GM23338 (cell line): ENCODE measurements around the gene MRPL30. TPM values are rescaled to one million over a fixed set of nuclear protein-coding genes. Genes with fewer than 3 reads are reported as not detected.

ENCODE experiments used
- ATAC-seq: fragments of 200-7000 bp; cut with Tn5 transposase; 3 replicates; pipeline ENCODE4 v1.9.1; 2020
- DNase-seq: peaks from one replicate; pipeline ENCODE4 v3.0.0-alpha.2; 2015; ENCODE audit warnings: low spot score
- H2AFZ ChIP-seq: fragments of 200-600 bp; sonication (generic); 2 replicates; pipeline ENCODE4 v1.8.0; 2016; ENCODE audit warnings: antibody characterized with exemption, mild to moderate bottlenecking, moderate library complexity
- H3F3A ChIP-seq: fragments of 200-600 bp; sonication (generic); replicated peaks from 2 replicates; pipeline ENCODE4 v1.8.0; 2017; ENCODE audit warnings: antibody characterized with exemption, mixed run types, low read depth
- H3K27ac ChIP-seq: fragments of 200-600 bp; sonication (generic); 2 replicates; pipeline ENCODE4 v1.6.1; 2016; ENCODE audit warnings: low read depth
- H3K27me3 ChIP-seq: fragments of 200-600 bp; sonication (generic); 2 replicates; pipeline ENCODE4 v1.8.0; 2016; ENCODE audit warnings: mild to moderate bottlenecking, mixed run types, moderate library complexity; ENCODE audit not compliant: insufficient read depth
- H3K36me3 ChIP-seq: fragments of 200-600 bp; sonication (generic); 2 replicates; pipeline ENCODE4 v1.8.0; 2016; ENCODE audit warnings: mild to moderate bottlenecking; ENCODE audit not compliant: insufficient read depth
- H3K4me1 ChIP-seq: fragments of 200-600 bp; sonication (generic); 2 replicates; pipeline ENCODE4 v1.8.0; 2016; ENCODE audit warnings: mild to moderate bottlenecking, moderate library complexity; ENCODE audit not compliant: insufficient read depth
- H3K4me2 ChIP-seq: fragments of 200-600 bp; sonication (generic); 2 replicates; pipeline ENCODE4 v1.7.1; 2017; ENCODE audit warnings: mixed run types
- H3K4me3 ChIP-seq: fragments of 200-600 bp; sonication (generic); 2 replicates; pipeline ENCODE4 v1.6.1; 2016; ENCODE audit warnings: mixed run types
- H3K79me2 ChIP-seq: fragments of 200-600 bp; sonication (generic); replicated peaks from 2 replicates; pipeline ENCODE4 v1.8.0; 2017; ENCODE audit warnings: mild to moderate bottlenecking; ENCODE audit not compliant: insufficient read depth
- H3K9me2 ChIP-seq: fragments of 200-600 bp; sonication (generic); 2 replicates; pipeline ENCODE4 v1.8.0; 2017; ENCODE audit not compliant: insufficient read depth
- H4K20me1 ChIP-seq: fragments of 200-600 bp; sonication (generic); replicated peaks from 2 replicates; pipeline ENCODE4 v1.8.0; 2017; ENCODE audit warnings: mild to moderate bottlenecking; ENCODE audit not compliant: insufficient read depth
- H3K27ac Mint-ChIP-seq: 2 replicates; pipeline ENCODE4 v1.8.0; 2020; ENCODE audit warnings: inconsistent platforms, mild to moderate bottlenecking, moderate library complexity, mixed read lengths
- H3K27me3 Mint-ChIP-seq: 3 replicates; pipeline ENCODE4 v1.8.0; 2022; ENCODE audit warnings: low read depth, mild to moderate bottlenecking, moderate library complexity, mixed read lengths, inconsistent platforms; ENCODE audit not compliant: insufficient read depth, poor library complexity
- H3K36me3 Mint-ChIP-seq: 3 replicates; pipeline ENCODE4 v1.8.0; 2021; ENCODE audit warnings: low read depth, mild to moderate bottlenecking, inconsistent platforms, moderate library complexity, mixed read lengths
- H3K4me1 Mint-ChIP-seq: 3 replicates; pipeline ENCODE4 v1.8.0; 2020; ENCODE audit warnings: mild to moderate bottlenecking, inconsistent platforms, mixed read lengths
- H3K4me3 Mint-ChIP-seq: 3 replicates; pipeline ENCODE4 v1.8.0; 2021; ENCODE audit warnings: moderate library complexity, mild to moderate bottlenecking, inconsistent platforms, mixed read lengths
- H3K9me3 Mint-ChIP-seq: 3 replicates; pipeline ENCODE4 v1.8.0; 2020; ENCODE audit warnings: moderate library complexity, mild to moderate bottlenecking, inconsistent platforms, mixed read lengths
- CREB1 ChIP-seq: fragments of 250-450 bp; sonication (Bioruptor Pico); IDR thresholded peaks from 2 replicates; pipeline ENCODE4 v1.5.0; 2020; ENCODE audit warnings: low read depth, mild to moderate bottlenecking, moderate library complexity
- EZH2 ChIP-seq: fragments of 200-600 bp; sonication (generic); IDR thresholded peaks from one replicate; pipeline ENCODE4 v1.8.0; 2017; ENCODE audit warnings: antibody characterized with exemption, mild to moderate bottlenecking, low read depth; ENCODE audit not compliant: unreplicated experiment
- EZH2phosphoT487 ChIP-seq: fragments of 200-600 bp; sonication (generic); IDR thresholded peaks from one replicate; pipeline ENCODE4 v1.8.1; 2018; ENCODE audit warnings: antibody characterized with exemption; ENCODE audit not compliant: unreplicated experiment
- JUNB ChIP-seq: IDR thresholded peaks from one replicate; pipeline ENCODE4 v1.6.1; 2016; ENCODE audit warnings: antibody characterized with exemption; ENCODE audit not compliant: unreplicated experiment
- NANOG ChIP-seq: IDR thresholded peaks from 2 replicates; pipeline ENCODE4 v1.6.1; 2016; ENCODE audit warnings: antibody characterized with exemption, borderline replicate concordance
- STAT1 ChIP-seq: IDR thresholded peaks from one replicate; pipeline ENCODE4 v1.6.1; 2016; ENCODE audit warnings: antibody characterized with exemption; ENCODE audit not compliant: unreplicated experiment
- ZNF114 ChIP-seq: fragments of 250-450 bp; sonication (Bioruptor Pico); IDR thresholded peaks from 2 replicates; pipeline ENCODE4 v1.5.0; 2020; ENCODE audit warnings: mild to moderate bottlenecking, moderate library complexity
- ZNF331 ChIP-seq: fragments of 250-450 bp; sonication (Bioruptor Pico); IDR thresholded peaks from 2 replicates; pipeline ENCODE4 v1.5.0; 2020; ENCODE audit warnings: low read depth, mild to moderate bottlenecking, moderate library complexity
- polyA plus RNA-seq: library from polyadenylated mRNA; unstranded; fragments of >200 nt; fragmentation: Nextera tagmentation; extraction: Ambion mirVana; gene quantifications from 2 replicates; pipeline ENCODE4 v1.2.1, GENCODE V29; 2016
- total RNA-seq: library from RNA; depleted of rRNA; stranded (reverse); fragments of >200 nt; shearing (Covaris generic); gene quantifications from 2 replicates; pipeline ENCODE4 v1.2.3, GENCODE V29; 2014
- TF ChIP-seq, protein P1 (sequence below), 2 experiments: fragments of 200-600 bp in 1 of 2; sonication (generic) in 1 of 2; conservative IDR thresholded peaks; 2 replicates each; pipeline versions ENCODE4 v1.5.1 to v1.6.1; 2016 to 2017; ENCODE audit warnings: antibody characterized with exemption in 2 of 2, low read depth in 2 of 2, mild to moderate bottlenecking in 2 of 2, moderate library complexity in 1 of 2
- TF ChIP-seq, protein P2 (sequence below): IDR thresholded peaks from one replicate; pipeline ENCODE4 v1.6.1; 2018; ENCODE audit warnings: antibody characterized with exemption; ENCODE audit not compliant: unreplicated experiment

Gene MRPL30
- total and polyA plus RNA-seq, 2 experiments from 2014 or later, result 51.4 to 53.7 TPM

GRCh38 chr2:99216096-99216495 lies 35.1 kb downstream of the MRPL30 start:
- no peaks in the 10 kb centered on the region for H4K20me1 ChIP-seq
- no peaks in the 10 kb centered on the region for H3K27me3 ChIP-seq
- no peaks in the 10 kb centered on the region for H3K4me1 Mint-ChIP-seq
- H3K4me3 ChIP-seq, result no peak overlapping the region
- H2AFZ ChIP-seq, result no peak overlapping the region
- no peak overlapping the region for H3K27ac ChIP-seq
- ATAC-seq (no peak), DNase-seq (no peak)
- no peaks in the 10 kb centered on the region for H3K4me1 ChIP-seq
- no peaks in the 10 kb centered on the region for H3K36me3 ChIP-seq
- no peaks in the 10 kb centered on the region for H3F3A ChIP-seq
- TF ChIP-seq EZH2 (no peak), EZH2phosphoT487 (no peak), ZNF114 (CRISPR knock-in tag) (no peak)
- TF ChIP-seq, protein P1, sequence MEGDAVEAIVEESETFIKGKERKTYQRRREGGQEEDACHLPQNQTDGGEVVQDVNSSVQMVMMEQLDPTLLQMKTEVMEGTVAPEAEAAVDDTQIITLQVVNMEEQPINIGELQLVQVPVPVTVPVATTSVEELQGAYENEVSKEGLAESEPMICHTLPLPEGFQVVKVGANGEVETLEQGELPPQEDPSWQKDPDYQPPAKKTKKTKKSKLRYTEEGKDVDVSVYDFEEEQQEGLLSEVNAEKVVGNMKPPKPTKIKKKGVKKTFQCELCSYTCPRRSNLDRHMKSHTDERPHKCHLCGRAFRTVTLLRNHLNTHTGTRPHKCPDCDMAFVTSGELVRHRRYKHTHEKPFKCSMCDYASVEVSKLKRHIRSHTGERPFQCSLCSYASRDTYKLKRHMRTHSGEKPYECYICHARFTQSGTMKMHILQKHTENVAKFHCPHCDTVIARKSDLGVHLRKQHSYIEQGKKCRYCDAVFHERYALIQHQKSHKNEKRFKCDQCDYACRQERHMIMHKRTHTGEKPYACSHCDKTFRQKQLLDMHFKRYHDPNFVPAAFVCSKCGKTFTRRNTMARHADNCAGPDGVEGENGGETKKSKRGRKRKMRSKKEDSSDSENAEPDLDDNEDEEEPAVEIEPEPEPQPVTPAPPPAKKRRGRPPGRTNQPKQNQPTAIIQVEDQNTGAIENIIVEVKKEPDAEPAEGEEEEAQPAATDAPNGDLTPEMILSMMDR (conservative IDR thresholded peaks at IDR 0.05; ENCODE audit: low read depth in 2 of 2), result no peak
- no peak overlapping the region for H3K4me3 Mint-ChIP-seq
- peaks cover 2% of the 10 kb centered on the region for H3K27me3 Mint-ChIP-seq
- H3K9me3 Mint-ChIP-seq, result no peaks in the 10 kb centered on the region; the same call in 2 of the 3 replicates
- no peaks in the 10 kb centered on the region for H3K79me2 ChIP-seq
- H3K4me2 ChIP-seq, result no peak overlapping the region
- H3K36me3 Mint-ChIP-seq, result peaks cover 4% of the 10 kb centered on the region; the same call in 2 of the 3 replicates
- H3K27ac Mint-ChIP-seq, result no peak overlapping the region
- 0 out of 2 replicates have a peak, but pooled peaks cover 7% of the 10 kb centered on the region for H3K9me2 ChIP-seq

DNA sequence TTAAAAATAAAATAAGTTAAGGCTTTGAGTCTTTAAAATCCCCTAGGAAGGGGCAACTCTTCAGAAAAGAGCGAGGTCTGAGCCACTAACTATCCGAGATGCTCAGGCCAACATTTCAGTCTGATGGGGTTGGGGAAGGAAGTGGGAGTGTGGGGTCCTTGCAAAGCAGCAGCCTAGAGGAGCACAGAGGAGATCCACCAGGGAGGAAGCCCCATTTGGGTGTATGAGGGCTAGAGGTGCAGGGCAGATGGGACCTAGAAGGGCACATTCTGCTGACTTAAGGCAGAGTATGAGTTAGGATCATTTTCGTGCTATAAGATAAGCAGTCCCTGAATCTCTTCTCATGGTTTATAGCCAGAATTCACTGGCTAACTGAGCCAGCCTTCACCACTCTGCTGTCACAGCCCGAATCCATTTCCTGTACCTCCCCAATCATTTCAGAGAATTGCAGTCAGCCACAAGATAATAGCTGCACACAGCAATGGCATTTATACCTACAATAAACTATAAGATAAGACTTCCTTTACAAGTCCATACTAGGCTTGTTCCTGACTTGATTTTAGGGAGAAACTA lies 37.0 kb downstream of the MRPL30 start:
- no peak overlapping the region for H2AFZ ChIP-seq
- H3K79me2 ChIP-seq, result no peaks in the 10 kb centered on the region
- no peak overlapping the region for H3K4me3 ChIP-seq
- H3K4me3 Mint-ChIP-seq, result no peak overlapping the region
- no peaks in the 10 kb centered on the region for H4K20me1 ChIP-seq
- no peaks in the 10 kb centered on the region; the same call in 2 of the 3 replicates for H3K9me3 Mint-ChIP-seq
- peaks cover 2% of the 10 kb centered on the region for H3K27me3 Mint-ChIP-seq
- no peaks in the 10 kb centered on the region for H3K4me1 ChIP-seq
- DNase-seq (no peak), ATAC-seq (no peak)
- no peaks in the 10 kb centered on the region for H3F3A ChIP-seq
- no peaks in the 10 kb centered on the region for H3K36me3 ChIP-seq
- no peak overlapping the region for H3K27ac ChIP-seq
- H3K36me3 Mint-ChIP-seq, result peaks cover 4% of the 10 kb centered on the region; the same call in 2 of the 3 replicates
- H3K4me2 ChIP-seq, result no peak overlapping the region
- H3K4me1 Mint-ChIP-seq, result no peaks in the 10 kb centered on the region
- 0 out of 2 replicates have a peak, but pooled peaks cover 13% of the 10 kb centered on the region for H3K9me2 ChIP-seq
- no peak overlapping the region for H3K27ac Mint-ChIP-seq
- H3K27me3 ChIP-seq, result no peaks in the 10 kb centered on the region
- TF ChIP-seq JUNB, result no peak
- no peak for TF ChIP-seq CREB1 (CRISPR knock-in tag)
- TF ChIP-seq ZNF331, result no peak
- TF ChIP-seq, protein P1 (conservative IDR thresholded peaks at IDR 0.05; ENCODE audit: low read depth in 2 of 2), result no peak
- no peak for TF ChIP-seq STAT1
- no peak for TF ChIP-seq NANOG
- TF ChIP-seq EZH2, result no peak
- TF ChIP-seq ZNF114 (CRISPR knock-in tag), result no peak
- TF ChIP-seq, protein P2, sequence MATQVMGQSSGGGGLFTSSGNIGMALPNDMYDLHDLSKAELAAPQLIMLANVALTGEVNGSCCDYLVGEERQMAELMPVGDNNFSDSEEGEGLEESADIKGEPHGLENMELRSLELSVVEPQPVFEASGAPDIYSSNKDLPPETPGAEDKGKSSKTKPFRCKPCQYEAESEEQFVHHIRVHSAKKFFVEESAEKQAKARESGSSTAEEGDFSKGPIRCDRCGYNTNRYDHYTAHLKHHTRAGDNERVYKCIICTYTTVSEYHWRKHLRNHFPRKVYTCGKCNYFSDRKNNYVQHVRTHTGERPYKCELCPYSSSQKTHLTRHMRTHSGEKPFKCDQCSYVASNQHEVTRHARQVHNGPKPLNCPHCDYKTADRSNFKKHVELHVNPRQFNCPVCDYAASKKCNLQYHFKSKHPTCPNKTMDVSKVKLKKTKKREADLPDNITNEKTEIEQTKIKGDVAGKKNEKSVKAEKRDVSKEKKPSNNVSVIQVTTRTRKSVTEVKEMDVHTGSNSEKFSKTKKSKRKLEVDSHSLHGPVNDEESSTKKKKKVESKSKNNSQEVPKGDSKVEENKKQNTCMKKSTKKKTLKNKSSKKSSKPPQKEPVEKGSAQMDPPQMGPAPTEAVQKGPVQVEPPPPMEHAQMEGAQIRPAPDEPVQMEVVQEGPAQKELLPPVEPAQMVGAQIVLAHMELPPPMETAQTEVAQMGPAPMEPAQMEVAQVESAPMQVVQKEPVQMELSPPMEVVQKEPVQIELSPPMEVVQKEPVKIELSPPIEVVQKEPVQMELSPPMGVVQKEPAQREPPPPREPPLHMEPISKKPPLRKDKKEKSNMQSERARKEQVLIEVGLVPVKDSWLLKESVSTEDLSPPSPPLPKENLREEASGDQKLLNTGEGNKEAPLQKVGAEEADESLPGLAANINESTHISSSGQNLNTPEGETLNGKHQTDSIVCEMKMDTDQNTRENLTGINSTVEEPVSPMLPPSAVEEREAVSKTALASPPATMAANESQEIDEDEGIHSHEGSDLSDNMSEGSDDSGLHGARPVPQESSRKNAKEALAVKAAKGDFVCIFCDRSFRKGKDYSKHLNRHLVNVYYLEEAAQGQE, result no peak
